ENCODE data around the gene NDUFC2. TPM values are rescaled to one million over a fixed set of nuclear protein-coding genes. Genes with fewer than 3 reads are reported as not detected.

Gene NDUFC2
- total RNA-seq, 4 donors from 2014 or later: 87.8 to 113 (median 96.6) TPM

DNA sequence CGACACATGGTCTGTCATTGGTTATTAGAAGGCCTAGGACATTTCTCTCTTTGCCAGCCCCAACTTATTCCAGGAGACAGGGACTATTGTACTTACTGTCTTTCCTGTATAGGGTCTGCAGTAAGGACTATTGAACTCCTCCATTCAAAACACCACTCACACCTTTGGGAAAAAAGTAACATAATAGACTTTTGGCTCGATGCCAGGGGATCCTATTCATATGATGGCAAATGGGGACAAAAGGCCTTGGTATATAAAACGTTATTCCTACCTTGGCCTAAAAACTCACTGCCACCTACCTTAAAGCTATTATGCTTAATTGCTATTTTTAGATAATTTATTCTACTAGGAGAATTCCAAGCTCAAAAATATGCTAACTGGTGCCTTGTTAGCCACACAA is 6.3 kb upstream of the NDUFC2 start:
- TF ChIP-seq, protein P1, sequence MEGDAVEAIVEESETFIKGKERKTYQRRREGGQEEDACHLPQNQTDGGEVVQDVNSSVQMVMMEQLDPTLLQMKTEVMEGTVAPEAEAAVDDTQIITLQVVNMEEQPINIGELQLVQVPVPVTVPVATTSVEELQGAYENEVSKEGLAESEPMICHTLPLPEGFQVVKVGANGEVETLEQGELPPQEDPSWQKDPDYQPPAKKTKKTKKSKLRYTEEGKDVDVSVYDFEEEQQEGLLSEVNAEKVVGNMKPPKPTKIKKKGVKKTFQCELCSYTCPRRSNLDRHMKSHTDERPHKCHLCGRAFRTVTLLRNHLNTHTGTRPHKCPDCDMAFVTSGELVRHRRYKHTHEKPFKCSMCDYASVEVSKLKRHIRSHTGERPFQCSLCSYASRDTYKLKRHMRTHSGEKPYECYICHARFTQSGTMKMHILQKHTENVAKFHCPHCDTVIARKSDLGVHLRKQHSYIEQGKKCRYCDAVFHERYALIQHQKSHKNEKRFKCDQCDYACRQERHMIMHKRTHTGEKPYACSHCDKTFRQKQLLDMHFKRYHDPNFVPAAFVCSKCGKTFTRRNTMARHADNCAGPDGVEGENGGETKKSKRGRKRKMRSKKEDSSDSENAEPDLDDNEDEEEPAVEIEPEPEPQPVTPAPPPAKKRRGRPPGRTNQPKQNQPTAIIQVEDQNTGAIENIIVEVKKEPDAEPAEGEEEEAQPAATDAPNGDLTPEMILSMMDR (IDR thresholded peaks at IDR 0.05; ENCODE audit: low read depth): no peak

DNA sequence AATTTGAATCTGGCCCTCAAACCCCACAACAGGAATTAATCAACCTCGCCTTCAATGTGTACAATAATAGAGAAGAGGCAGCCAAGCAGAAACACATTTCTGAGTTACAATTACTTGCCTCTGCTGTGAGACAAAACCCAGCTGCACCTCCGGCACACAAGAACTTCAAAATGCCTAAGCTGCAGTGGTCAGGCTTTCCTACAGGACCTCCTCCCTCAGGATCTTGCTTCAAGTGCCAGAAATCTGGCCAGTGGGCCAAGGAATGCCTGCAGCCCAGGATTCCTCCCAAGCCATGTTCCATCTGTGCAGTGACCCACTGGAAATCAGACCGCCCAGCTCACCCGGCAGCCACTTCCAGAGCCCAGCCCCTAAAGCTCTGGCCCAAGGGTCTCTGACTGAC is 3.4 kb upstream of the NDUFC2 start:
- TF ChIP-seq, protein P1 (IDR thresholded peaks at IDR 0.05; ENCODE audit: low read depth): no peak

DNA sequence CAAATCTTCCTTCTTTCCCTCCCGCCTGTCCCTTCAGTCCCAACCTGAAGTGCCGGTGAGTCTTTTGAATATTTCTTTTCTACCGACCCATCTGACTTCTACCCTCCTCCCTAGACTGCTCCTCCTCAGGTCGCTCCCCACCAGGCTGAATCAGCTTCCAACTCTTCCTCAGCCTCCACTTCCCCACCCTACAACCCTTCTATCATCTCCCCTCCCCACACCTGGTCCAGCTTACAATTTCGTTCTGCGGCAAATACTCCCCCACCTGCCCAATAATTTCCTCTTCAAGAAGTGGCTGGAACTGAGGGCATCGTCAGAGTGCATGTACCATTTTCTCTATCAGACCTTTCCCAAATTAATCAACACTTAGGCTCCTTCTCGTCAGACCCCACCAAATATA is 2.5 kb upstream of the NDUFC2 start:
- TF ChIP-seq, protein P1 (IDR thresholded peaks at IDR 0.05; ENCODE audit: low read depth): no peak

DNA sequence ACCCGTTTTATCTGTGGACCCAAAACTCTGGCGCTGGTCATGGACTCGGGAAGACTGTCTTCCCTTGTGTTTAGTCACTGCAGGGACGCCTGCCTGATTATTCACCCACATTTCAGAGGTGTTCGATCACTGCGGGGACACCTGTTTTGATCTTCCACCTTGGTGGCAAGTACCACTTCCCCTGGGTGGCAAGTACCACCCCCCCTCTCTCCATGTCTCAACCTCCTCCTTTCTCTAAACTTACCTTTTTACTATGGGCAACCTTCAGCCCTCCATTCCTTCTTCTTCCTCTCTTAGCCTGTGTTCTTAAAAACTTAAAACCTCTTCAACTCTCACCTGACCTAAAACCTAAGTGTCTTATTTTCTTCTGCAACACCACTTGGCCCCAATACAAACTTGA is 1.9 kb upstream of the NDUFC2 start:
- TF ChIP-seq, protein P1 (IDR thresholded peaks at IDR 0.05; ENCODE audit: low read depth): no peak

DNA sequence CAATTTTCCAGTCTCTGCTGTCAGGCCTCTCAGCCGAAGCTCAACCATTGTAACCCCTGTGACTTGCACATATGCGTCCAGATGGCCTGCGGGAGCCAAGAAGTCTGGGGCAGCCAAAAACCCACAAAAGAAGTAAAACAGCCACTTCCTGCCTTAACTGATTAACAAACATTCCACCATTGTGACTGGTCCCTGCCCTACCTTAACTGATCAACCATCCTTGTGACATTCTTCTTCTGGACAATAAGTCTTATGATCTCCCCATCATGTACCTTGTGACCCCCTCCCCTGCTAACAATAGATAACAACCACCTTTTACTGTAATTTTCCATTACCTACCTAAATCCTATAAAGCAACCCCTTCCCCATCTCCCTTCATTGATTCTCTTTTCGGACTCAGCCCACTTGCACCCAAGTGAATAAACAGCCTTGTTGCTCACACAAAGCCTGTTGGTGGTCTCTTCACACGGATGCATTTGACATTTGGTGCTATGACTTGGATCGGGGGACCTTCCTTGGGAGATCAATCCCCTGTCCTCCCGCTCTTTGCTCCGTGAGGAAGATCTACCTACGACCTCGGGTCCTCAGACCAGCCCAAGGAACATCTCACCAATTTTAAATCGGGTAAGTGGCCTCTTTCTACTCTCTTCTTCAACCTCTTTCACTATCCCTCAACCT is 1.3 kb upstream of the NDUFC2 start:
- TF ChIP-seq, protein P1 (IDR thresholded peaks at IDR 0.05; ENCODE audit: low read depth): no peak

DNA sequence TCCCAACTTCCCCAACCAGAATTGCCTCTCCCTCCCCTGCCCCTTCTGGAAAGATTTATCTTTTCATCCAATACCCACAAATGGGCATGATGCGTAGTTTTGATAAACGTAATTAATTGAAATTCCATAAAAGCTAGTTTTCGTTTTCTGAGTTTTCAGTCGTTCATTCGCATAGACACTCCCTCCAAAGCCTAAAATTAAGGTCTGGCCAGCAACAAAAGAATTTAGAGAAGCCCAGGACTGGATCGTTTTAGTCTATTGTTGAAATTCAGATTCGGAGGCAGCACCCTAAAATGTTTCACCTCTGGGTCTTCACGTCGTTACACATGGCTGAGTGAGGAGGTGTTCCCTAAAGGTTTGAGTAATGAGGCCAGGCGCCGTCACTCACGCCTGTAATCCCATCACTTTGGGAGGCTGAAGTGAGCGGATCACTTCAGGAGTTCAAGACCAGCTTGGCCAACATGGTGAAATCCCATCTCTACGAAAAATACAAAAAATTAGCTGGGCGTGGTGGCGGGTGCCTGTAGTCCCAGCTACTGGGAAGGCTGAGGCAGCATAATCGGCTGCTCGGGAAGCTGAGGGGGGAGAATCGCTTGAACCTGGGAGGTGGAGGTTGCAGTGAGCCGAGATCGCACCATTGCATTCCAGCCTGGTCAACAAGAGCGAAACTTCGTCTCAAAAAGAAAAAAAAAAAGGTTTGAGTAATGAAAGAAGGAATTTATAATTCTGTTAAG is 589 bp upstream of the NDUFC2 start:
- TF ChIP-seq, protein P1 (IDR thresholded peaks at IDR 0.05; ENCODE audit: low read depth): no peak
